HG02610 (cell line): ENCODE data around the gene MLLT10.

Source experiments
- ATAC-seq: cut with Tn5 transposase; IDR thresholded peaks from one replicate; pipeline ENCODE4 v1.9.1; 2021; ENCODE audit warnings: mild to moderate bottlenecking, moderate library complexity; ENCODE audit not compliant: unreplicated experiment

The MLLT10 gene

DNA sequence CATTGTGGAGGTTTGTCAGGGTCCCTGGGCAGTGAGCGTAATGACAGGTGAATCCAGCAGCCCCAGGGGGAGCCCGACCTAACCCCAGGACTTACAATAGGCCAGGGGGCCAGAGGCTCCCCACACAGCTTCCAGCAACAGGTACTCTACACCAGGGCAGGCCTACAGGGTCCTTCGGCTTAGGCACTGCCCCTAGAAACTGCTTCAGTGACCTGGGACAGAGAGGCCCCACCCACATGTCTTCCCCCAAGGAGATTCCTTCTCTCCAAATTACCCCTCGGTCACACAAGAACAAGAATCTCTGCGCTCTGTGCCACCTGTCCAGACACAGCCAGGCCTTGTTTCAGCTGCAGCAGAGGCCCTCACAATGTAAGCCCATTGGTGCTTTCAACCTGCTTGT, 32.9 kb upstream of the MLLT10 start:
- no peak for ATAC-seq

DNA sequence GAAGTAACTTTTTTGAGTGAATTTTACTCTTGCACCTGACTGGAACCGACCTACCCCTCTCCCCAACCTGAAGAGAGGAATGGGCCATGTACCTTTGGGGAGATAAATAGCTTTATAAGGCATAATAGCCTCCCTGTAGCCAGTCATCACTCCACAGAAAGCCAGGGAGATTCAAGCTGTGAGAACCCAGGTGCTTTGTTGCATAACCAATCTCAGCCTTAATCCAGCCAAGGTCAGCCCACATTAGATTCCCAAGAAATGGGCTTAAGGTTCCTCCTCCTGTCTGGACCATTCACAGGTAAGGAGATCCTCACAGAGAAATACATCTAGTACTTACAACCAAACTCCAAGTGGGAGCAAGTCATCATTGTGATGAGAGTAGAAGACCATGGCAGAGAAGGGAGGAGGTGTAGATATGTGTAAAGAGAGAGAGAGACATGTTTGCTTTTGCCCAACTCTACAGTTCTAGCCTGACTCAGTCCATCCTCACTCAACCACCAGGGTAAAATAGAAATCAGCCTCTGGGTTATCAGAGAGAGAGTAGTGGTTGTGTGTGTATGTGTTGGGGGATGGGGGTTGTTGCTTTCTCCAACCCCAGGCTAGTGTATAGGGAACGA, 32.2 kb upstream of the MLLT10 start:
- no peak for ATAC-seq

DNA sequence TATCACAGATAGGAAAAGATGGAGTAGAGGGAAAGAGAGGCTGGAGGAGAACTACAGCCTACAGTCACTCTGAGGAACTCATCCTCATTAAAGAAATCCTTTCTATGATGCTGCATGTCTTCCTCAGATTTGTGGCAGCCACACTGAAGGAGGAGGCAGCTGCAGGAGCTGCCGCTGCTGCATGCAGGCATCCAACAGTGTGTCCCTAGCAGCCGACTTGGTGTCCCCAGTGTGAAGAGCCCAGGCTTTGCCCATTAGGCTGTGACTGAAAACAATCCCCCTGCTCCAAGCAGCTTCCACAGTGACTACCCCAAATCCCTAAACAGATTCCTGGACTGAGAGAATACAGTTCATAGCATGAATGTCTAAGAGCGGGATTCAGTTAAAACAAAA, 31.7 kb upstream of the MLLT10 start:
- no peak for ATAC-seq

DNA sequence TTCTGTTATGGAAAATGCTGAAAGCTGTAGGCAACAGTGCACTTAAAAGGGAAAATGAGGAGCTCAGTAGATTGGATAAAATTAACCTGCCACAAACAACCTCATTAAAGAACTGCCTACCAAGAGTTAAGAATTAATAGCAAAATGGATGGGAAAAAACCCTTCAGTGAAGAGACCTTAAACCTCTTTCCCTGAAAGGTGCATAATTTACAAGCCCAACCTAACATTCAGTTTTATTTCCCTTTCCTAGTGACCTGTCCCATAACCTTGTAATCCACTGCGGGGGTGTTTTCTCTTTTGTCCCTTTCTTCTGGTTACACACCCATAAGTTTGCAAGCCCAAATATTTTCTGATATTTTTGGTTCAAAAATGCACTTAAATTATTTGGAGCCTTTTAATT, 30.5 kb upstream of the MLLT10 start:
- no peak for ATAC-seq

DNA sequence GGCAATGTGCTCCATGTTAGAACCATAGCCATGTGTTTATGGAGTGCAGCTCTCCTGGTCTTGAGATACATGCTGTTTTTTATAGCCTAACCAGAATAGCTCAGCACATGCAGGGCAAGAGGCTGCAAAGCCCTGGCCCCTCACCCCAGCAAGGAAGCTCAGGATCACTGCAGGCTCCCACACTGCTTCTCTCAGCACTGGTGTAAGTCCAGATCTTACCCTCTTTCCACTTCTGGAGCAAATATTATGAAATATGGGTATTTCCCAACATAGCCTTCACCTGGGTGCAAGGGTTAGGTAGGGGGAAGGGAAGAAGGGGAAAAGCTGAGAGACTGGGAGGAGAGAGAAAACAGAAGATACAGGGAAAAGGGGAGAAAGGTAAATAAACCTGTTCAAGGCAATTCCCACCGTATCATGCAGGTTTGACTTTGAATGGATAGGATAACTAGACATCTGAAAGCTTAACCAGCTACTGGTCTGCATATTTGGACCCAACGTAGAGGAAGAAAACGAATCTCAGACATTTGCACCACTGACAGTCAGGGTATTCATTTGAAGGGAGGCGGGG, 28.2 kb upstream of the MLLT10 start:
- ATAC-seq, result no peak

DNA sequence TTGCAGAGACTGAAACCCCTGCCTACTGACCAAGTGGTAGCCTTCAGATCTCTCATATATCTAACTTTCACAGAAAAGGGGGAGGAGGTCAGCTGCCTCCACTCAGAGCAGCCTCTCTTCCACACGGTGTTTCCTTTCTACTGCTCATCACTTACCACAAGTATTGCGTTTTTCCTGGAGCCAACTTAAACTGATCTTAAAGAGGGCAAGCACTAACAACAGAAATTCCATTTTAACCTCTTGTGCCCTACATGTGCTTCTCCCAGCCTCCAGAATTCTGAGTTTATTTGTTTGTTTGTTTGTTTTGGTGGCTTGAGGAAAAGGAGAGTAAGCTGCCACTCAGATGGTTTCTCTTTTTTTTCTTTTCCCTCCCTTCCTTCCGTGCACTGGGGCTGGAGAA, 27.7 kb upstream of the MLLT10 start:
- ATAC-seq, result no peak

DNA sequence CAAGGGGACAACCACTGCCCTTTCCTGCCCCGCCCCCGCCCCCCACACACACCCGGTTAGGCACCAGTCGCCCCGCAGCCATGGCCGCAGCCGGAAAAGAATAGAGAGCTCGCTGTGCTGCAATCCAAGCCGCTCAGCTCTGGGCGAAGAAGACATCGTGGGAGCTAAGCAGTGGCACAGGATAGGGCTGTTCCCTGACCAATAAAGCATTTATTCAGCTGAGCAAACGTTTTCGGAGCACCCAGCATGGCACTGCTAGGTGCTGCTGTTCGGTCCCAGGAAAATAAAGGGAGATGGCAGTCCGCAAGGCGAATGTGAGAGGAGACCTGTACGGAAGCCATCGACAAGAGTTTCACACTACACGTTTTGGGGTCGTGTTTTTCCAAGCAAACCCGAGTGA, 26.9 kb upstream of the MLLT10 start:
- no peak for ATAC-seq

DNA sequence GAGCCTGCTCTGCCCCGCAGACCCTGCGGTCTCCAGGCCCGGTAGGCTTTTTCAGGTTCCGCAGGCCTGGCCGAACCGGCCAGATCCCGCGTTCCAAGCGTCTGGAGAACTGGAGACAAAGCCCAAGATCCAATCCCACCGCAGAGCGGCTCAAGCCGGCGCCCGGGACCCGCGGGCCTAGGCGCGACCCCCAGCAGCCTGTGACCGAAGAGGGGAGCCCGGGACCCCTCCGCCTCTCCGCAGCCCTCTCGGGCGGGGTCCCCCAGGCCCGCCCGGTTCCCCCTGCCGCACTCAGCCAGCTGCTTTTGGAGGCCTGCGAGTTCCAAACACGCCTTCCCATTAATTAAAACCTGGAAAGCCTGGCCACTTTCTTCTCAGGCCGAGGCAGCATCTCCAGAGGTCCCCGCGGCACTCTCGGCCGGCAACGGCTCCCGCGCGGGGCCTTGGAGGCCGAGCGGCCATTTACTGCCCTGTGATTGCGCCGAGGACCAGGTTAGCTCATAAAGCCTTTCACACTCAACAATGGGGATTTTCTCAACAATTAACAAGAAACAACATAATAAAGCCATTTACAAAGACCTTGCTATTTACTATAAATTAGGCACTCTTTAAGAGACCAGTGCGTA, 25.2 kb upstream of the MLLT10 start:
- ATAC-seq, result no peak

DNA sequence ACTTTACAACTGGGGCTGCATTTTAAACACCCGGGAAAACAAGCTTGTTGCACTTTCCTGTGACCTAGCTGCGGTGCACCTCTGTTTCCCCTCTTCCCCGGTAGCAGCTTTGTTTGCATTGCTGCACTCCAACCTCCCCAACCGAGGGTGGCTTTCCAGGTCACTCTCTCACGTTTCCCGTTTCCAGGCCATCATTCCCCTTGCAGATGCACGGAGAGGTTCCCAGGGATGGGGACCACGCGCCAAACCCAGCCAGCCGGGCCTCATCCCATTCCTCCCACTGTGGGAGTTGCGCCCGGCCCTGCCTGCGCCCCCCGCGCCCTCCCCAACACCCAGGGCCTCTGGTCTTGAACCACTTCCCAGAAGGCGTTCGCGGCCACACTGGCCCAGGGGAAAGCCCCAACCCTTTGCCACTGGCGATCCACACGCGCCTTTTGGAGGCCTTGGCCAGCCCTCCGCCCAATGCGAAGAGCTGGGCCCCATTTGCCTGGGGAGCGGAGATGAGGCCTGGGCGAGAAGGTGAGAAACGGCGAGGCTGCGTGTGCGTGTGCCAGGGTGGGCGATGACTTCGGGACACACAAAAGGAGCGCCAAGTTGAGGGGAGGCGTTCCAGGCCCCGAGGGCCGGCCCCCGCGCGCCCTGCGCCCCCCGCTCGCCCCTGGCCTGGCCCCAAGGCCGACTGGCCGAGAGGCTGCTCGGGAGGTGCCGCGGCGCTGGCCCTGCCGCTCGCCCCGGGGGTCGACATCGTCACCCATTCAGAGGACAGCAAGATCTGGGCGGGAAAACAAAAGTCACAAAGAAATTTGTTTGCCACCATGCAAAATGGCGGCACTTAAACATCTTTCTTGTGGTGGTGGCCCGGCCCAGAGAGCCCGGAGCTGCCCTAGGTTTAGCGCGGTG, 24.4 kb upstream of the MLLT10 start:
- ATAC-seq, result no peak

DNA sequence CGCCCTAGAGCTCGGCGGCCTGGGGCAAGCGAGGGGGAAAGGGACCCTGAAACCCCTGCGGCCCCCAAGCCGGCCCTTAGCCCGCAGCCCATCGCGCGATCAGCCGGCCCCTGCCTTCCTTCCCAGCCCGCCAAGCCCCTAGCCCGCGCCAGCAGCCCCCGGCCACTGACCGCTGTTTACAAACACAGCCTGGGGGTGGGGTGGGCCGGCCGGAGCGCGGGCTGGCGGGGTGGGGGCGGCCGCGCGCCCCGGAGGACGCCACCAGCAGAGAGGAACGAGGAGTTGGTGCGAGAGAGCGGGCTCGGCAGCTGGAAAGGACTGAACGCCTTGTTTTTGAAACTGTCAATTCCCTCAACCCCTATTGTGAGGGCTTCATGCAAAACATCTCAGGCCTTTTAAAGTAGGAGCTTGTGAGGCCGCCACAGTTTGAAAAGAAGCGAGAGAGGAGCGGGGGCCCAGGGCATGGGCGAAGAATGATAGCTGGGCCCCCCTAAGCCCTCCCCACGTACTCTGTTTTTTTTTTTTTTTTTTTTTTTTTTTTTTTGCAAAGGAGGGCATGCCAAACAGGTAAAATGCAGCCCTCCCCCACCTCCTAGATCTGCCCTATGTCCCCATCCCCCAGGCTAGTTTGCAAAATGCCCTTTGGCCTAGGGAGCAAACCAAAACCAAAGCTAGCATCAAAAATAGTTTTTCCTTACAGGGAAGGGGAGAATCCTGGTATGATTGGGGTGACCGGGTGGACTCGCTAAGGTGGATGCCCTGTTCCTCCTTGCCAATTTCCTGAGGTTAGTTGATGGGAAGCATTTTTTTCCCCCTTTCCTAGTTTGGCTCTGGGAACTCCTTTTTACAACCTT, 23.6 kb upstream of the MLLT10 start:
- no peak for ATAC-seq

DNA sequence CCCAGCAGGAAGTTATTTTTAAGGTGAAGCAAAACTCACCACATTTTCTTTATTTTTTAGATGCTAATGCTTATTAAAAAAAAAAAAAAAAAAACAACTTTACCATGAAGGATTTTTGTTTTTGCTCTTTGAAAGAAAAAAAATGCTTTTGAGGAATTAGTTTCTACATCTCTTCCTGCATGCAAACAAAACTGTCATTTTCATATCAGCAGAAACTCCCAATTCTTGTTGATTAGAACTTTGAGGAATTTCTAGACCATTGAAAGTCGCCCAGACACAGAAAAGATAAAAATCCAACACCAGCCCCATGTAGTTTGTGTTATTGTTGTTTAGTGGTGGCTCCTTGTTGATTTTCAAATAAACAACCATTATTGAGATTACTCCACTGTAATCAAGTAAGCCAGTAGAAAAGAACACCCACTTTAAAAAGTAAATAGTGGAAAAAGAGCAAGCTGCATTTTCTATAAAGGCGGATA, 22.9 kb upstream of the MLLT10 start:
- no peak for ATAC-seq

DNA sequence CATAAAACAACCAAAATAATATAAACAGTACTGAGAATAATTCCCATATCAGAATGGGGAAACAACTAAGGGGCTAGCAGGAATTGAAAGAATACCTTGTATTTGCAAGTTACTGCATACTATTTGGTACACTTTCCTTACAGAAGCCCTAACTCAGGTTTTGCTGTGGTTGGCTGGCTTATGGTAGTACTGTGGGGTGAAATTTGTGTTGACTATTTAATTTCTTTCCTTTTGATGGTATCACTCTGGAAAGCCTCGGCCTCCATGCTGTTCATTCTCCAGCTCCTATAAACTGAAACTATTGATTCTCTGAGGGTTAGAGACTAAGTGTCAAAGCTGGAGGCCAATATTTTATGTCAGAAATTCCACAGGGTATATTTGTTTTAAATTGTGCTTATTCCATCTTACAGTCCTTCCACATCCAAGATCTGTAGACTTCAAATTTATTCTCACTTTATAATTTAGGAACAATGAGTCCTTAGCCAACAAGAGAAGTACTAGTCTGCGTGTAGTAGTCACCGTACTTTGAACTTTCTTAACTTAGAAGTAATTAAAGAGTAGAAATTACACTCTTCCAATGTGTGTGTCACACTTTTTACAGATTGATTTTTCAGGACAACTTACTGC, 22.0 kb upstream of the MLLT10 start:
- no peak for ATAC-seq

DNA sequence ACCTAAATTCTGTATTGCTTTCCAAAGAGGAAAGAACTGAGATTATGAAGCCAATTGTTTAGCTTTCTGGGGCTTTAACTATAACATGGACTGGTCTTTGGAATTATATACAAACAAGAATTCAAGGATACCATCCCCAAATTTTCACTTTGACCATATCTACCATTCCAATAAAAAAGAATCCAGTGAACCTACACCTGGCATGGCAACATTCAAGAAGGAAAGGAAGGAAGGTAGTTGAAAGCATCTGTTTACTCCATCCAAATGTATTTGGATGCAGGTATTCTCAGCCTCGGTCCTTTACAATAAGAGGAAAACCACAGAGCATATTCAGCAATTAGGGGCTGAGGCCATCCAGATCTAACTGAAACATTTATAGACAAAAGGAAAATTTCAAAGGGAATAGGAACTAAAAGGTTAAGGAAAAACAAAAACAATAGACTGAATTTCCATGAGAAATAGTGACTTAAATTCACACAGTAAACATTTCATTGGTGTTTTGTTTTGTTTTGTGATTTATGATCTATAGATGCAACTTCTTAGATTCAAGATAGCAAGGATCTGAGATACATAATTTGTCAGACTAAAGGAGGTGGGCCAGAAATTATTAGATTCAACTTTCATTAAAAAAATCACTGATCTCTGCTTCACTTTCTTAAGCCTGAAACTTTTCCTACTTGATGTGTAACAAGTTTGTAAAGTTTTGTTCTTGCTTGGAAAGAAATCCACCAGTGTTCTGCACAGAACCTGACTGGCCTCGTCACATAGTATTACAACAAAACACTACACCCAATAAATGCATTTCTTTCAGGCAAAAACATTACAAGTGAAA, 21.2 kb upstream of the MLLT10 start:
- no peak for ATAC-seq

DNA sequence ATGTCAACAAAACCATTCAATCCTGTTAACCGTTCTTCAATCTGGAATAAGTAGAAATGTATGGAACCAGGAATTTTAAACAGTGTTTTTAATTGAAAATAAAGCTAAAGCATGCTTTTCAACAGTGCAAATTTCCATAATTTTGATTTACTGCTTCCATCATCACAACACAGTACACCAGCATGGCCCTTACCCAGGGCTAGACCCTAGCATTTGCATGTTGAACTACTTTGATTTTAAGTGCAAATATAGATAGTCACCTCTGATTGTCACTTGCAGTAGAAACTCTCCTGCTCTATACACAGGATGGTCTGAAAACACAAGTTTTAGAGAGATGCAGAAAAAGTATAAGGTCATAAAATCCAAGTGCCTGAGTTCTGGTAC, 20.6 kb upstream of the MLLT10 start:
- ATAC-seq, result no peak

DNA sequence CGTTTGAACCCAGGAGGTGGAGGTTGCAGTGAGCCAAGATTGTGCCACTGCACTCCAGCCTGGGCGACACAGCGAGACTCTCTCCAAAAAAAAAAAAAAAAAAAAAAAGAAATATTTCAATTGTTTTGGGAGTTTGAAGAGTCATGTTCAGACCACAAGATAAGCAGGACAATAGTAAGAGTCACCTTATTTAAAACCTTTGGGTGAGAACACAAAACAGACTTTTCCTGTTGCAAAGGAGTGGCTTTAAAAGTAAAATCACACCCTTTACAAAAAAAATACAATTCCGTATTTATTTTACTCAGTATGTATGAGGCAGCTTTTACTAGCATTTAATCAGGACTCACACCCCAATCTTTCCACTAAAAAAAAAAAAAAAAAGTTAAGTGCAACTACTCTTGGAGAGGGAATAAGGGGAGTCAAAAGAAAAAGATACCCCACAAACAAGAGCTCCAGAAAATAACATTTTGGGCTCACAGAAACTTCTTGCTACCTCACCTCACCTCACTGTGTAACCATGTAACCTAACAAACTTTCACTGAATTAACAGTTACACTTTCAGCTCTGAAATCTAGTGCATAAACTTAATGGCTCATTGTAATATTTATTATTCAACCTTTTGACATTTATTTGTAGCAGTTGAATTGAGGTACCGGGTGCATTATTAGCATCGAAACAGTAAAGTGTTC, 19.8 kb upstream of the MLLT10 start:
- no peak for ATAC-seq

DNA sequence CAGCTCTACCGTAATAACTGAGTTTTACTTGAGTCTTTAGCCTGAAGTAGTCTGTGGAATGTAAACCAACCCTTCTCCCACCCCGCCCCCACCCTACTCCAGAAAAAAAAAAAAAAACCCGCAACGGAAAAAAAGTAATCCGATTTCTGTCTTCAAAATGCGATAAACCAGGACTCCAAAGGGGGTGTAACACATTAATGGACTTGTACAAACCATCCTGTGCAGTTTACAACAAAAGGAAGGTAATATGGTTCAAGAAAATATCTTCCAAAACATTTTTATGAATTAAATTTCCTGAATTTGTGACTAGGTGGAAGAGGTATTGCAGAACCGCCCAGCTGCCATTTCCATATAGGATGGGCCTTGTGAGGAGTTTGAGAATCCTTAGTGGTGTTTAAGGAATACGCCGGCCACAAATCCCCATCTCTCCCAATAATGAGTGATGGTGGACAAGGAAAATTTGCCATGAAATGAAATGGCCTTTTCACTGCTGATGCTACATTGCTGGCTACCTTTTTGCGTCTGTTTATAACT, 19.1 kb upstream of the MLLT10 start:
- ATAC-seq, result no peak

DNA sequence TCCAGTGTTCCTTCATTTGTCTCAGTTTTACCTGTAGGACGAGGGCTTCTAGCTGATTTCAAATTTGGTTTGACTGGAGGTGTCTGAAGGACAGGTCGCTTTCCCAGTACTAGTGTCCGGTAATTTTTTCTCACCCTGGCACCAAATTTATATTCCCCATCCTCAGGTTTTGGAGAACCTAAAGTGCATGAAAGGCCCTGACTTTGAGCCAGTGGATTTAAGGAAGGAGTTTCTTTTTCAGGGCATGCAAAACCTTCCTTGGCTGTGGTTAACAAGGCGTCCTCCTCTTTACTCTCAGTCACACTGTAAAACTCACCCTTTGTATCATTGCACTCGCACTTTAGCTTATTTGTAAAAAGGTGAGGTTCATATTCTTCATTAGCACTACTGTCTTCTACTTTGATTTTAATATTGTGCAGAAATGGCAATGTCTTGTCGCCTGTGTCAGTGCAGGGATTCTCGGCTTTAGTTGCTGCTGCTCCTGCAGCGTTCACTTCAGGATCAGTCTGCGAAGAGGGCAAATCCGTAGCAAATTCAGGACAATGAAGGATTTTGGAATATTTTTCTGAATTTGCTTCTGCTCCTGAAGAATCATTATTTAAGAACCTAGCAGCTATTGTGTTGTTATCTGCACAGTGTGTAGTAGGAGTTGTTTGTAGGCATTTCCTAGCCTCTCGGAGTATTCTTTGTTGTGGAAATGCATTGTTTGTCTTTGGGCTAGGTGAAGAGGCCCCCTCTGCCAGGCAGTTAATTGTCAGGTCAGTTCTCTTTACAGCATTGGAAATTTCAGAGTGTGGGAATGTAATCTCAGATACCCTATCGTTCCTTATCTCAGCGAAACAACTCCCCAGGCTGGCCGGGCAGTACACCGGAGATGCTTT, 18.4 kb upstream of the MLLT10 start:
- no peak for ATAC-seq
